HG02798 (cell line): ENCODE data around the gene SV2C.

Experiments
- ATAC-seq: cut with Tn5 transposase; IDR thresholded peaks from one replicate; pipeline ENCODE4 v1.9.1; 2021; ENCODE audit warnings: mild to moderate bottlenecking; ENCODE audit not compliant: unreplicated experiment, poor library complexity

SV2C gene

GRCh38 chr5:76371960-76372322 lies 288.8 kb downstream of the SV2C start:
- ATAC-seq = no peak

- ATAC-seq = no peak
These were observed 289.3 kb downstream of the SV2C start for GRCh38 chr5:76372323-76373054.

- no peak for ATAC-seq
These were observed 293.1 kb downstream of the SV2C start for GRCh38 chr5:76376148-76376865.

- ATAC-seq = no peak
These were observed 293.7 kb downstream of the SV2C start for GRCh38 chr5:76376866-76377230.

GRCh38 chr5:76378355-76378754 lies 295.2 kb downstream of the SV2C start:
- ATAC-seq = no peak

- ATAC-seq = no peak
These were observed 296.1 kb downstream of the SV2C start for GRCh38 chr5:76379316-76379715.

- no peak for ATAC-seq
These were observed 296.7 kb downstream of the SV2C start for GRCh38 chr5:76379855-76380254.

GRCh38 chr5:76380346-76381066 lies 297.3 kb downstream of the SV2C start:
- ATAC-seq = no peak

- no peak for ATAC-seq
These were observed 300.1 kb downstream of the SV2C start for GRCh38 chr5:76383126-76383832.

GRCh38 chr5:76384189-76384588 lies 301.0 kb downstream of the SV2C start:
- ATAC-seq = no peak

GRCh38 chr5:76384705-76385104 lies 301.5 kb downstream of the SV2C start:
- ATAC-seq = no peak

GRCh38 chr5:76385540-76385939 lies 302.4 kb downstream of the SV2C start:
- no peak for ATAC-seq

- no peak for ATAC-seq
These were observed 303.2 kb downstream of the SV2C start for GRCh38 chr5:76386360-76386759.

- no peak for ATAC-seq
These were observed 305.1 kb downstream of the SV2C start for GRCh38 chr5:76388236-76388635.

GRCh38 chr5:76388791-76389512 lies 305.8 kb downstream of the SV2C start:
- no peak for ATAC-seq

- ATAC-seq = no peak
These were observed 306.5 kb downstream of the SV2C start for GRCh38 chr5:76389513-76390154.

GRCh38 chr5:76391014-76391413 lies 307.8 kb downstream of the SV2C start:
- no peak for ATAC-seq

- no peak for ATAC-seq
These were observed 310.0 kb downstream of the SV2C start for GRCh38 chr5:76393035-76393680.

- ATAC-seq = no peak
These were observed 314.0 kb downstream of the SV2C start for GRCh38 chr5:76397200-76397599.
